ENCODE results near the gene OR52R1.

The OR52R1 gene

GRCh38 chr11:4798427-4799183 is 5.6 kb downstream of the OR52R1 start:
- DNase-seq (ENCODE audit: low read depth): no peak
- no peak overlapping the region for H3K4me3 ChIP-seq (ENCODE audit: low read depth, low read length)
- TF ChIP-seq POLR2A (IDR thresholded peaks at IDR 0.05; ENCODE audit: extremely low read depth, insufficient read length) (no peak), MYC (IDR thresholded peaks at IDR 0.05; ENCODE audit: low read depth, low read length) (no peak), MAX (IDR thresholded peaks at IDR 0.05; ENCODE audit: low read depth, low read length) (no peak), CTCF (IDR thresholded peaks at IDR 0.05; ENCODE audit: low read depth, low read length) (no peak)

- no peak for DNase-seq (ENCODE audit: low read depth)
- TF ChIP-seq MYC (IDR thresholded peaks at IDR 0.05; ENCODE audit: low read depth, low read length) (no peak), MAX (IDR thresholded peaks at IDR 0.05; ENCODE audit: low read depth, low read length) (no peak), POLR2A (IDR thresholded peaks at IDR 0.05; ENCODE audit: extremely low read depth, insufficient read length) (no peak), CTCF (IDR thresholded peaks at IDR 0.05; ENCODE audit: low read depth, low read length) (no peak)
- H3K4me3 ChIP-seq (ENCODE audit: low read depth, low read length): no peak overlapping the region
Measured at GRCh38 chr11:4797206-4797605, 7.0 kb downstream of the OR52R1 start.

- no peak for DNase-seq (ENCODE audit: low read depth)
- no peak for TF ChIP-seq MAX (IDR thresholded peaks at IDR 0.05; ENCODE audit: low read depth, low read length)
- no peak for TF ChIP-seq POLR2A (IDR thresholded peaks at IDR 0.05; ENCODE audit: extremely low read depth, insufficient read length)
- TF ChIP-seq MYC (IDR thresholded peaks at IDR 0.05; ENCODE audit: low read depth, low read length): no peak
- TF ChIP-seq CTCF (IDR thresholded peaks at IDR 0.05; ENCODE audit: low read depth, low read length): no peak
- H3K4me3 ChIP-seq (ENCODE audit: low read depth, low read length): no peak overlapping the region
Measured at GRCh38 chr11:4782454-4782853, 21.7 kb downstream of the OR52R1 start.

GRCh38 chr11:4769838-4770237 is 34.3 kb downstream of the OR52R1 start, which contains the start of gene OR51F1:
Gene OR51F1 (minus strand): TSS chr11:4769938. CDS start chr11:4769938, 0 bp downstream.
- DNase-seq (ENCODE audit: low read depth): no peak
- H3K4me3 ChIP-seq (ENCODE audit: low read depth, low read length): no peak within 1 kb of the TSS
- TF ChIP-seq CTCF (IDR thresholded peaks at IDR 0.05; ENCODE audit: low read depth, low read length) (no peak), MYC (IDR thresholded peaks at IDR 0.05; ENCODE audit: low read depth, low read length) (no peak), MAX (IDR thresholded peaks at IDR 0.05; ENCODE audit: low read depth, low read length) (no peak), POLR2A (IDR thresholded peaks at IDR 0.05; ENCODE audit: extremely low read depth, insufficient read length) (no peak)

- no peak for TF ChIP-seq MYC (IDR thresholded peaks at IDR 0.05; ENCODE audit: low read depth, low read length)
- TF ChIP-seq MAX (IDR thresholded peaks at IDR 0.05; ENCODE audit: low read depth, low read length): no peak
- no peak for TF ChIP-seq CTCF (IDR thresholded peaks at IDR 0.05; ENCODE audit: low read depth, low read length)
- TF ChIP-seq POLR2A (IDR thresholded peaks at IDR 0.05; ENCODE audit: extremely low read depth, insufficient read length): no peak
- H3K4me3 ChIP-seq (ENCODE audit: low read depth, low read length): no peak overlapping the region
- DNase-seq (ENCODE audit: low read depth): no peak
Measured at GRCh38 chr11:4768094-4768493, 36.1 kb downstream of the OR52R1 start.

Data from NB4 (cell line).